ENCODE data around the gene ADIPOQ.
"Not testable (repeated sequence)": the region's sequence is repeated elsewhere in the genome, so short reads cannot be mapped to it uniquely, and the experiment has no call there.

The ADIPOQ gene

GRCh38 chr3:186870421-186871201 is 28.1 kb downstream of the ADIPOQ start:
- Histone ChIP-seq H3K4me3 (ENCODE audit: low read length) (no peak overlapping the region), H3K27me3 (replicated peaks; ENCODE audit: insufficient read depth, low read length) (no peaks in the 10 kb centered on the region), H3K9me2 (replicated peaks; ENCODE audit: insufficient read depth, low read length) (no peaks in the 10 kb centered on the region), H3K27ac (ENCODE audit: low read length) (no peak overlapping the region), H3F3A (ENCODE audit: insufficient read depth, low read length) (no peaks in the 10 kb centered on the region), H2AFZ (ENCODE audit: low read length) (no peak overlapping the region), H3K79me2 (ENCODE audit: low read length) (no peaks in the 10 kb centered on the region), H4K20me1 (ENCODE audit: insufficient read depth, low read length) (no peaks in the 10 kb centered on the region), H3K4me1 (ENCODE audit: low read length) (no peaks in the 10 kb centered on the region), H3K9me3 (replicated peaks; ENCODE audit: insufficient read depth, low read length) (no peaks in the 10 kb centered on the region), H3K4me2 (ENCODE audit: low read depth, low read length) (no peak overlapping the region), H3K36me3 (replicated peaks; ENCODE audit: insufficient read depth, low read length) (no peaks in the 10 kb centered on the region), H3K9ac (ENCODE audit: low read length) (no peak overlapping the region)
- TF ChIP-seq CTCF (IDR thresholded peaks at IDR 0.05; ENCODE audit: low read length) (no peak), EZH2 (optimal IDR thresholded peaks at IDR 0.05; ENCODE audit: low read depth, low read length) (no peak), EZH2phosphoT487 (IDR thresholded peaks at IDR 0.05; ENCODE audit: low read length) (no peak)
- DNase-seq: no peak

GRCh38 chr3:186871403-186871924 is 29.0 kb downstream of the ADIPOQ start:
- no peak for TF ChIP-seq EZH2phosphoT487 (IDR thresholded peaks at IDR 0.05; ENCODE audit: low read length)
- TF ChIP-seq EZH2 (optimal IDR thresholded peaks at IDR 0.05; ENCODE audit: low read depth, low read length): no peak
- no peak for TF ChIP-seq CTCF (IDR thresholded peaks at IDR 0.05; ENCODE audit: low read length)
- Histone ChIP-seq H3K27ac (ENCODE audit: low read length) (no peak overlapping the region), H3K9me3 (replicated peaks; ENCODE audit: insufficient read depth, low read length) (no peaks in the 10 kb centered on the region), H3K4me3 (ENCODE audit: low read length) (no peak overlapping the region), H3K4me1 (ENCODE audit: low read length) (no peaks in the 10 kb centered on the region), H2AFZ (ENCODE audit: low read length) (no peak overlapping the region), H4K20me1 (ENCODE audit: insufficient read depth, low read length) (no peaks in the 10 kb centered on the region), H3K9ac (ENCODE audit: low read length) (no peak overlapping the region), H3K9me2 (replicated peaks; ENCODE audit: insufficient read depth, low read length) (no peaks in the 10 kb centered on the region), H3K79me2 (ENCODE audit: low read length) (no peaks in the 10 kb centered on the region), H3K27me3 (replicated peaks; ENCODE audit: insufficient read depth, low read length) (no peaks in the 10 kb centered on the region), H3K36me3 (replicated peaks; ENCODE audit: insufficient read depth, low read length) (no peaks in the 10 kb centered on the region), H3F3A (ENCODE audit: insufficient read depth, low read length) (no peaks in the 10 kb centered on the region), H3K4me2 (ENCODE audit: low read depth, low read length) (no peak overlapping the region)
- DNase-seq: no peak

GRCh38 chr3:186873796-186874195 is 31.3 kb downstream of the ADIPOQ start:
- H3K27me3 ChIP-seq (replicated peaks; ENCODE audit: insufficient read depth, low read length); H3K9me3 ChIP-seq (replicated peaks; ENCODE audit: insufficient read depth, low read length); H3K4me2 ChIP-seq (ENCODE audit: low read depth, low read length); H3F3A ChIP-seq (ENCODE audit: insufficient read depth, low read length); H2AFZ ChIP-seq (ENCODE audit: low read length); H3K4me3 ChIP-seq (ENCODE audit: low read length); H3K27ac ChIP-seq (ENCODE audit: low read length); H3K9ac ChIP-seq (ENCODE audit: low read length); H3K9me2 ChIP-seq (replicated peaks; ENCODE audit: insufficient read depth, low read length); H4K20me1 ChIP-seq (ENCODE audit: insufficient read depth, low read length); H3K36me3 ChIP-seq (replicated peaks; ENCODE audit: insufficient read depth, low read length); DNase-seq; H3K4me1 ChIP-seq (ENCODE audit: low read length); H3K79me2 ChIP-seq (ENCODE audit: low read length): not testable (repeated sequence)

- not testable (repeated sequence) for H3K27me3 ChIP-seq (replicated peaks; ENCODE audit: insufficient read depth, low read length); H3K9me2 ChIP-seq (replicated peaks; ENCODE audit: insufficient read depth, low read length); H2AFZ ChIP-seq (ENCODE audit: low read length); H3K9me3 ChIP-seq (replicated peaks; ENCODE audit: insufficient read depth, low read length); H3K9ac ChIP-seq (ENCODE audit: low read length); H3K36me3 ChIP-seq (replicated peaks; ENCODE audit: insufficient read depth, low read length); H3K79me2 ChIP-seq (ENCODE audit: low read length); H4K20me1 ChIP-seq (ENCODE audit: insufficient read depth, low read length); H3F3A ChIP-seq (ENCODE audit: insufficient read depth, low read length); H3K27ac ChIP-seq (ENCODE audit: low read length); H3K4me1 ChIP-seq (ENCODE audit: low read length); H3K4me3 ChIP-seq (ENCODE audit: low read length); DNase-seq; H3K4me2 ChIP-seq (ENCODE audit: low read depth, low read length)
Observed at GRCh38 chr3:186874216-186874615, 31.7 kb downstream of the ADIPOQ start.

- not testable (repeated sequence) for H2AFZ ChIP-seq (ENCODE audit: low read length); H3F3A ChIP-seq (ENCODE audit: insufficient read depth, low read length); H3K27me3 ChIP-seq (replicated peaks; ENCODE audit: insufficient read depth, low read length); H3K4me3 ChIP-seq (ENCODE audit: low read length); H3K27ac ChIP-seq (ENCODE audit: low read length); H4K20me1 ChIP-seq (ENCODE audit: insufficient read depth, low read length); H3K36me3 ChIP-seq (replicated peaks; ENCODE audit: insufficient read depth, low read length); H3K9me2 ChIP-seq (replicated peaks; ENCODE audit: insufficient read depth, low read length); H3K4me1 ChIP-seq (ENCODE audit: low read length); H3K9ac ChIP-seq (ENCODE audit: low read length); H3K79me2 ChIP-seq (ENCODE audit: low read length); H3K9me3 ChIP-seq (replicated peaks; ENCODE audit: insufficient read depth, low read length); DNase-seq; H3K4me2 ChIP-seq (ENCODE audit: low read depth, low read length)
Observed at GRCh38 chr3:186874841-186875240, 32.3 kb downstream of the ADIPOQ start.
